ENCODE measurements around the gene MCM5.

The MCM5 gene

DNA sequence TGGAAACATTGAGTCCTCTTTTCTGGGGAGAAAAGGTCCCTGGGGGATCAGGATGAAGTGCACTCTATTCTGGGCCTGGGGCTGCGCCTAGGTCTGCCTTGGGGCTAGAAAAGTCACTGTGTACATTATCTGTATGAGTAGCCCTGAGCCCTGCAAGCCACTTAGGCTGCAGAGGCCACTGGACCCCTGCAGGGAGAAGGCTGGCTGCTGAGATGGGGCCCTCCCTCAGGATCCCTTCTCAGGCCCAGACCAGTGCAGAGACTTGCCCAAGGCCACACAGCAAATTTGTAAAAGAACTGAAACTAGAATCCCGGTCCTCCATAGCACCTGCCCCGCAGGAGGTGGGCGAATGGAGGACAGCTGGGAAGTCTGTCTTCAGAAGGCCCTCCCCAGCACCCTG lies 45.9 kb upstream of the MCM5 start:
- TF ChIP-seq CTCF (IDR thresholded peaks at IDR 0.05): no peak
- H3K36me3 ChIP-seq (ENCODE audit: control insufficient read depth, insufficient read depth, low read length): no peaks in the 10 kb centered on the region
- H2AFZ ChIP-seq: no peak overlapping the region
- H3K27me3 ChIP-seq (ENCODE audit: control insufficient read depth, insufficient read depth, low read length): no peaks in the 10 kb centered on the region
- H3K27ac ChIP-seq: no peak overlapping the region
- H3K4me3 ChIP-seq (ENCODE audit: low read depth, low read length): no peak overlapping the region
- peaks cover 11% of the 10 kb centered on the region for H3K4me1 ChIP-seq
- no peak overlapping the region for H3K4me2 ChIP-seq (ENCODE audit: low read length)
- H3K79me2 ChIP-seq: no peaks in the 10 kb centered on the region
- H3K9ac ChIP-seq: no peak overlapping the region
- no peaks in the 10 kb centered on the region for H3K9me3 ChIP-seq (ENCODE audit: control insufficient read depth, low read length)

GRCh38 chr22:35357883-35358621 lies 41.9 kb upstream of the MCM5 start:
- no peak for TF ChIP-seq CTCF (IDR thresholded peaks at IDR 0.05)
- H3K9ac ChIP-seq: no peak overlapping the region
- H3K4me1 ChIP-seq: no peaks in the 10 kb centered on the region

DNA sequence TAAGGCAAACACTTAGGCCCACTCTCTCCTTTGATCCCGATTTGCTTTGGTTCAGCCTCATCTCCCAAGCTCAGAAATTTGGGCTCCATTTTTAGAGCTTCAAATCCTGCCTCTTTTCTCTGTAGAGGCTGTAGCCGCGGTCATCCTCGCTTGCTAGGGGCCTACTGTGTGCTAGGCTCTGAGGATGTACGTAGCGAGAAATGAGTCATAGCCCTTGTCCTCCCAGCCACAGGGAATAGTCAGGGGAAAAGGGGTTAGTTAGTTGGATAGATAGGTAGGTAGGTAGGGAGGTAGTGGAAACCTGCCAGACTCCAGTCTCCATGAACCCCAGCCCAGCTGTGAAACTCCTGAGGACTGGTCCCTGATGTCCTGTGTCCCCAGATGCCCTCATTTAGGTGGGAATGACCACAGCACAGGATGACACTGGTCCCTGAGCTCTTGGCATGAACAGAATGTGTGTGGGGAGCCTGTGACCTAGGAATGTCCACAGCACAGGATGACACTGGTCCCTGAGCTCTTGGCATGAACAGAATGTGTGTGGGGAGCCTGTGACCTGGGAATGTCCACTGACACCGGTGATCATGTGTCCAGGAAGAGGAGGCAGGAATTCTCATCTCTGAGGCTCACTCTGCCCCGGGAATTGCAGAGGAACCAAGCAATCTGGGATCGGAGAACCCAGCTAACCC lies 40.4 kb upstream of the MCM5 start:
- no peak overlapping the region for H3K4me2 ChIP-seq (ENCODE audit: low read length)
- H3K4me3 ChIP-seq (ENCODE audit: low read depth, low read length): no peak overlapping the region
- no peaks in the 10 kb centered on the region for H3K9me3 ChIP-seq (ENCODE audit: control insufficient read depth, low read length)
- no peak for TF ChIP-seq CTCF (IDR thresholded peaks at IDR 0.05)
- H2AFZ ChIP-seq: no peak overlapping the region
- H3K9ac ChIP-seq: no peak overlapping the region
- H3K36me3 ChIP-seq (ENCODE audit: control insufficient read depth, insufficient read depth, low read length): no peaks in the 10 kb centered on the region
- no peaks in the 10 kb centered on the region for H3K27me3 ChIP-seq (ENCODE audit: control insufficient read depth, insufficient read depth, low read length)
- H3K79me2 ChIP-seq: no peaks in the 10 kb centered on the region
- no peaks in the 10 kb centered on the region for H3K4me1 ChIP-seq
- no peak overlapping the region for H3K27ac ChIP-seq

More at GRCh38 chr22:35357883-35358621, 41.9 kb upstream of the MCM5 start:
- no peak overlapping the region for H2AFZ ChIP-seq
- no peak overlapping the region for H3K4me2 ChIP-seq (ENCODE audit: low read length)
- no peak overlapping the region for H3K27ac ChIP-seq
- H3K27me3 ChIP-seq (ENCODE audit: control insufficient read depth, insufficient read depth, low read length): no peaks in the 10 kb centered on the region
- H3K9me3 ChIP-seq (ENCODE audit: control insufficient read depth, low read length): no peaks in the 10 kb centered on the region
- H3K79me2 ChIP-seq: no peaks in the 10 kb centered on the region
- H3K36me3 ChIP-seq (ENCODE audit: control insufficient read depth, insufficient read depth, low read length): no peaks in the 10 kb centered on the region
- H3K4me3 ChIP-seq (ENCODE audit: low read depth, low read length): no peak overlapping the region

GRCh38 chr22:35361001-35361558 lies 38.9 kb upstream of the MCM5 start:
- H3K27ac ChIP-seq: no peak overlapping the region
- H3K79me2 ChIP-seq: no peaks in the 10 kb centered on the region
- no peaks in the 10 kb centered on the region for H3K4me1 ChIP-seq
- H3K9ac ChIP-seq: no peak overlapping the region
- H3K9me3 ChIP-seq (ENCODE audit: control insufficient read depth, low read length): no peaks in the 10 kb centered on the region
- TF ChIP-seq CTCF (IDR thresholded peaks at IDR 0.05): no peak
- no peak overlapping the region for H3K4me2 ChIP-seq (ENCODE audit: low read length)
- H3K4me3 ChIP-seq (ENCODE audit: low read depth, low read length): no peak overlapping the region
- no peak overlapping the region for H2AFZ ChIP-seq
- no peaks in the 10 kb centered on the region for H3K36me3 ChIP-seq (ENCODE audit: control insufficient read depth, insufficient read depth, low read length)
- no peaks in the 10 kb centered on the region for H3K27me3 ChIP-seq (ENCODE audit: control insufficient read depth, insufficient read depth, low read length)

Measured in parathyroid adenoma (tissue), 2 donors.